K562 (cell line): ENCODE measurements around the gene GPR152. TPM values are rescaled to one million over a fixed set of nuclear protein-coding genes. Genes with fewer than 3 reads are reported as not detected.
A peak's percentile ranks its signal among the peaks of the same experiment; 100 is the strongest.

Source experiments
- CEBPB ChIP-seq: fragments of 450-650 bp; IDR thresholded peaks from 2 replicates; pipeline ENCODE4 v1.6.1; 2016; ENCODE audit warnings: missing genetic modification characterization, missing compliant biosample characterization
- EP400 ChIP-seq: fragments of 450-650 bp; IDR thresholded peaks from 2 replicates; pipeline ENCODE4 v1.6.1; 2017; ENCODE audit warnings: antibody characterized with exemption, mild to moderate bottlenecking, moderate library complexity
- FOXO4 ChIP-seq: fragments of 450-650 bp; formaldehyde crosslinking; IDR thresholded peaks from 2 replicates; pipeline ENCODE4 v1.4.0; 2020; ENCODE audit warnings: mild to moderate bottlenecking, moderate library complexity
- KLF10 ChIP-seq: fragments of 250-450 bp; sonication (Bioruptor Pico); IDR thresholded peaks from 2 replicates; pipeline ENCODE4 v1.6.1; 2021; ENCODE audit warnings: matching md5 sums
- MEF2D ChIP-seq: conservative IDR thresholded peaks from 2 replicates; pipeline ENCODE4 v1.6.1; 2016; ENCODE audit warnings: low read depth, missing genetic modification characterization, missing compliant biosample characterization
- MTA1 ChIP-seq: fragments of 450-650 bp; IDR thresholded peaks from 2 replicates; pipeline ENCODE4 v1.6.1; 2017; ENCODE audit warnings: borderline replicate concordance
- NCOR1 ChIP-seq: fragments of 450-650 bp; IDR thresholded peaks from 2 replicates; pipeline ENCODE4 v1.6.1; 2016; ENCODE audit warnings: mild to moderate bottlenecking, moderate library complexity
- PHB2 ChIP-seq: fragments of 450-650 bp; IDR thresholded peaks from 2 replicates; pipeline ENCODE4 v1.6.1; 2017; ENCODE audit warnings: low read depth
- POLR2AphosphoS5 ChIP-seq: IDR thresholded peaks from 2 replicates; pipeline ENCODE4 v1.6.1; 2011; ENCODE audit warnings: mild to moderate bottlenecking, low read depth, low read length, moderate library complexity; ENCODE audit not compliant: control insufficient read depth, insufficient read depth
- SRSF1 ChIP-seq: fragments of 200-400 bp; formaldehyde crosslinking; IDR thresholded peaks from 2 replicates; pipeline ENCODE4 v1.6.1; 2017; ENCODE audit warnings: mild to moderate bottlenecking, low read depth, low read length, moderate library complexity
- TFAP4 ChIP-seq: sonication (generic); formaldehyde crosslinking; IDR thresholded peaks from 2 replicates; pipeline ENCODE4 v1.8.0; 2022; ENCODE audit warnings: missing genetic modification reagents, mild to moderate bottlenecking, moderate library complexity, borderline replicate concordance
- USF1 ChIP-seq: sonication (generic); formaldehyde crosslinking; IDR thresholded peaks from 2 replicates; pipeline ENCODE4 v1.9.0; 2022; ENCODE audit warnings: mild to moderate bottlenecking, missing genetic modification reagents
- ZBTB11 ChIP-seq, 3 experiments: fragments of 200-800 bp in 1 of 3; fragments of 250-450 bp in 1 of 3; fragments of 450-650 bp in 1 of 3; sonication (Bioruptor Pico) in 1 of 3; sonication (Bioruptor generic) in 1 of 3; formaldehyde crosslinking in 1 of 3; IDR thresholded peaks; 2 replicates each; pipeline versions ENCODE4 v1.6.1 to v1.8.0; 2016 to 2022; ENCODE audit warnings: mild to moderate bottlenecking in 2 of 3, missing genetic modification characterization in 2 of 3, missing compliant biosample characterization in 1 of 3, moderate library complexity in 1 of 3
- ZBTB5 ChIP-seq: fragments of 450-650 bp; IDR thresholded peaks from 2 replicates; pipeline ENCODE4 v1.6.1; 2017; ENCODE audit warnings: antibody characterized with exemption
- ZBTB7A ChIP-seq: IDR thresholded peaks from 2 replicates; pipeline ENCODE4 v1.6.1; 2011; ENCODE audit warnings: low read depth, mild to moderate bottlenecking, low read length, moderate library complexity, borderline replicate concordance; ENCODE audit not compliant: control insufficient read depth
- ZNF12 ChIP-seq: sonication (generic); formaldehyde crosslinking; IDR thresholded peaks from 2 replicates; pipeline ENCODE4 v1.4.0; 2020; ENCODE audit warnings: mild to moderate bottlenecking, missing genetic modification reagents
- ZNF140 ChIP-seq: fragments of 250-450 bp; sonication (Bioruptor Pico); IDR thresholded peaks from 2 replicates; pipeline ENCODE4 v1.8.0; 2021; ENCODE audit warnings: moderate library complexity, mild to moderate bottlenecking, inconsistent platforms
- ZNF408 ChIP-seq: fragments of 250-450 bp; sonication (Bioruptor Pico); IDR thresholded peaks from 2 replicates; pipeline ENCODE4 v1.4.0; 2020; ENCODE audit warnings: low read depth, mild to moderate bottlenecking, moderate library complexity
- ZNF41 ChIP-seq: fragments of 250-450 bp; sonication (Bioruptor Pico); conservative IDR thresholded peaks from 2 replicates; pipeline ENCODE4 v1.4.0; 2020; ENCODE audit warnings: mild to moderate bottlenecking
- ZSCAN29 ChIP-seq: fragments of 450-650 bp; IDR thresholded peaks from 2 replicates; pipeline ENCODE4 v1.6.1; 2017
- polyA plus RNA-seq, 8 experiments: library from polyadenylated mRNA; depleted of rRNA in 4 of 8; stranded (reverse) in 5 of 8; unstranded in 3 of 8; fragments of >200 nt; fragmentation: Nextera tagmentation in 2 of 8; fragmentation: Illumina TruSeq in 1 of 8; extraction: Ambion mirVana in 2 of 8; extraction: Trizol in 1 of 8; gene quantifications; 2 replicates each; pipeline versions ENCODE4 v1.2.1 to v1.2.3, GENCODE V29; 2011 to 2014; ENCODE audit warnings: inconsistent platforms in 1 of 8, missing spikeins in 1 of 8
- total RNA-seq, 7 experiments: library from RNA; depleted of rRNA in 6 of 7; stranded (reverse); fragments of >200 nt in 6 of 7; fragmentation: Illumina TruSeq in 2 of 7; extraction: Trizol in 2 of 7; gene quantifications; 2 replicates each; pipeline versions ENCODE4 v1.2.1 to v1.2.3, GENCODE V29; 2011 to 2021; ENCODE audit warnings: low replicate concordance in 1 of 7

The GPR152 gene
- total and polyA plus RNA-seq, 9 of the 15 experiments (the other 6 are each of a cell fraction or from before 2014, with no cell fraction given), result not detected

GRCh38 chr11:67436459-67437081 is 16.0 kb downstream of the GPR152 start (continued):
- TF ChIP-seq MEF2D (tag), result no peak
- TF ChIP-seq NCOR1, result peak; percentile 43
- no peak for TF ChIP-seq ZNF41 (CRISPR knock-in tag)
- TF ChIP-seq ZNF408, result no peak
- no peak for TF ChIP-seq ZBTB5
- peak; percentile 73; the same call in 1 of the 2 replicates for TF ChIP-seq ZBTB7A
- TF ChIP-seq USF1, result no peak
- no peak for TF ChIP-seq ZNF140 (CRISPR knock-in tag)
- no peak for TF ChIP-seq FOXO4
- TF ChIP-seq KLF10 (CRISPR knock-in tag), result no peak
- no peak for TF ChIP-seq PHB2
- peak; percentile 92 for TF ChIP-seq TFAP4 (CRISPR knock-in tag)
- TF ChIP-seq CEBPB (tag), result no peak
- TF ChIP-seq MTA1, result 0 out of 2 replicates have a peak, but pooled peaks have one; percentile 49
- no peak for TF ChIP-seq SRSF1
- TF ChIP-seq ZSCAN29, result no peak
- no peak; the same call in 1 of the 2 replicates for TF ChIP-seq EP400
- no peak for TF ChIP-seq ZBTB11 (CRISPR knock-in tag; IDR thresholded peaks at IDR 0.05)
- no peak for TF ChIP-seq ZNF12 (CRISPR knock-in tag)
- no peak for TF ChIP-seq POLR2AphosphoS5
